HepG2 (cell line): ENCODE results near the gene NAB2. TPM values are rescaled to one million over a fixed set of nuclear protein-coding genes. Genes with fewer than 3 reads are reported as not detected.
A peak's percentile ranks its signal among the peaks of the same experiment; 100 is the strongest.

ENCODE experiments used
- EZH2 ChIP-seq: conservative IDR thresholded peaks from 2 replicates; pipeline ENCODE4 v1.6.1; 2012; ENCODE audit warnings: mild to moderate bottlenecking, low read depth, low read length, moderate library complexity
- FIP1L1 ChIP-seq: fragments of 200-400 bp; formaldehyde crosslinking; IDR thresholded peaks from 2 replicates; pipeline ENCODE4 v1.6.1; 2018; ENCODE audit warnings: low read depth, mild to moderate bottlenecking, low read length, moderate library complexity, borderline replicate concordance; ENCODE audit not compliant: insufficient read depth
- GTF2F1 ChIP-seq: fragments of 150-350 bp; IDR thresholded peaks from 2 replicates; pipeline ENCODE4 v1.6.1; 2014; ENCODE audit warnings: low read length
- HNF4G ChIP-seq, 2 experiments: sonication (generic) in 1 of 2; formaldehyde crosslinking in 1 of 2; IDR thresholded peaks; 2 replicates each; pipeline versions ENCODE4 v1.4.0 to v1.6.1; 2011 to 2020; ENCODE audit warnings: borderline replicate concordance in 2 of 2, low read depth in 2 of 2, mild to moderate bottlenecking in 2 of 2, low read length in 1 of 2, missing genetic modification reagents in 1 of 2, moderate library complexity in 1 of 2
- HNRNPL ChIP-seq: fragments of 200-400 bp; formaldehyde crosslinking; IDR thresholded peaks from 2 replicates; pipeline ENCODE4 v1.6.1; 2017; ENCODE audit warnings: mild to moderate bottlenecking, low read depth, low read length
- HNRNPLL ChIP-seq: fragments of 200-400 bp; formaldehyde crosslinking; IDR thresholded peaks from 2 replicates; pipeline ENCODE4 v1.6.1; 2017; ENCODE audit warnings: mild to moderate bottlenecking, low read depth, low read length; ENCODE audit not compliant: poor library complexity, severe bottlenecking
- ISX ChIP-seq: sonication (generic); formaldehyde crosslinking; conservative IDR thresholded peaks from 2 replicates; pipeline ENCODE4 v1.5.0; 2020; ENCODE audit warnings: missing genetic modification reagents
- KDM4B ChIP-seq: sonication (generic); formaldehyde crosslinking; IDR thresholded peaks from 2 replicates; pipeline ENCODE4 v1.4.0; 2020; ENCODE audit warnings: missing genetic modification reagents
- MED1 ChIP-seq: sonication (generic); formaldehyde crosslinking; IDR thresholded peaks from 2 replicates; pipeline ENCODE4 v1.4.0; 2020; ENCODE audit warnings: missing genetic modification reagents
- MTA1 ChIP-seq: sonication (generic); formaldehyde crosslinking; IDR thresholded peaks from 2 replicates; pipeline ENCODE4 v1.4.0; 2020; ENCODE audit warnings: missing genetic modification reagents, mild to moderate bottlenecking, borderline replicate concordance
- PHF21A ChIP-seq: sonication (generic); formaldehyde crosslinking; IDR thresholded peaks from 2 replicates; pipeline ENCODE4 v1.5.0; 2020; ENCODE audit warnings: mild to moderate bottlenecking, missing genetic modification reagents
- POLR2AphosphoS2 ChIP-seq: IDR thresholded peaks from 2 replicates; pipeline ENCODE4 v1.6.1; 2011; ENCODE audit warnings: low read depth, low read length, improper control_type of control experiment
- SAFB2 ChIP-seq: sonication (generic); formaldehyde crosslinking; IDR thresholded peaks from 2 replicates; pipeline ENCODE4 v1.5.1; 2020; ENCODE audit warnings: missing genetic modification reagents, low read depth, mild to moderate bottlenecking, borderline replicate concordance
- SMYD3 ChIP-seq: sonication (generic); formaldehyde crosslinking; IDR thresholded peaks from 2 replicates; pipeline ENCODE4 v1.8.1; 2023; ENCODE audit warnings: mild to moderate bottlenecking, missing genetic modification reagents
- TEAD2 ChIP-seq: sonication (generic); formaldehyde crosslinking; IDR thresholded peaks from 2 replicates; pipeline ENCODE4 v1.9.0; 2021; ENCODE audit warnings: missing genetic modification reagents
- ZBTB38 ChIP-seq: sonication (generic); formaldehyde crosslinking; IDR thresholded peaks from 2 replicates; pipeline ENCODE4 v1.5.1; 2020; ENCODE audit warnings: mild to moderate bottlenecking, missing genetic modification reagents
- ZNF205 ChIP-seq: IDR thresholded peaks from 2 replicates; pipeline ENCODE4 v1.6.1; 2018; ENCODE audit warnings: missing biosample characterization, missing genetic modification reagents
- ZNF34 ChIP-seq: sonication (generic); formaldehyde crosslinking; IDR thresholded peaks from 2 replicates; pipeline ENCODE4 v1.4.0; 2020; ENCODE audit warnings: mild to moderate bottlenecking, missing genetic modification reagents, borderline replicate concordance
- ZNF556 ChIP-seq: sonication (generic); formaldehyde crosslinking; IDR thresholded peaks from 2 replicates; pipeline ENCODE4 v1.4.0; 2020; ENCODE audit warnings: mild to moderate bottlenecking, missing genetic modification reagents, borderline replicate concordance
- ZNF614 ChIP-seq: IDR thresholded peaks from 2 replicates; pipeline ENCODE4 v1.6.1; 2018; ENCODE audit warnings: missing biosample characterization, missing genetic modification reagents, inconsistent platforms, borderline replicate concordance
- polyA plus RNA-seq, 8 experiments: library from polyadenylated mRNA; depleted of rRNA in 3 of 8; stranded (reverse) in 7 of 8; unstranded in 1 of 8; fragments of >200 nt; fragmentation: Illumina TruSeq in 4 of 8; extraction: Trizol in 4 of 8; gene quantifications; 2 replicates each; pipeline versions ENCODE4 v1.2.1 to v1.2.3, GENCODE V29; 2011 to 2016; ENCODE audit warnings: low read depth in 4 of 8, missing spikeins in 1 of 8, mixed read lengths in 1 of 8; ENCODE audit not compliant: insufficient read depth in 1 of 8
- total RNA-seq, 5 experiments: library from RNA; depleted of rRNA; stranded (reverse); fragments of >200 nt; fragmentation: Illumina TruSeq; extraction: Trizol; gene quantifications; 2 replicates each; pipeline ENCODE4 v1.2.3, GENCODE V29; 2016; ENCODE audit warnings: low read depth in 1 of 5
- TF ChIP-seq, protein P1 (sequence below): sonication (generic); formaldehyde crosslinking; IDR thresholded peaks from 2 replicates; pipeline ENCODE4 v1.8.0; 2022; ENCODE audit warnings: mild to moderate bottlenecking, missing genetic modification reagents, borderline replicate concordance
- TF ChIP-seq, protein P2 (sequence below): sonication (generic); formaldehyde crosslinking; IDR thresholded peaks from 2 replicates; pipeline ENCODE4 v1.4.0; 2020; ENCODE audit warnings: missing genetic modification reagents, low read depth, mild to moderate bottlenecking, borderline replicate concordance
- TF ChIP-seq, protein P3 (sequence below): IDR thresholded peaks from 2 replicates; pipeline ENCODE4 v1.6.1; 2016; ENCODE audit warnings: missing compliant biosample characterization, missing genetic modification reagents, borderline replicate concordance
- TF ChIP-seq, protein P4 (sequence below): sonication (generic); formaldehyde crosslinking; conservative IDR thresholded peaks from 2 replicates; pipeline ENCODE4 v1.8.0; 2022; ENCODE audit warnings: low read depth, missing genetic modification reagents
- TF ChIP-seq, protein P5 (sequence below): sonication (generic); formaldehyde crosslinking; IDR thresholded peaks from 2 replicates; pipeline ENCODE4 v1.5.0; 2020; ENCODE audit warnings: missing genetic modification reagents

Gene NAB2
- total and polyA plus RNA-seq, 2 of the 13 experiments (the other 11 are each of a cell fraction or from before 2014, with no cell fraction given) = 11.7 to 12.9 TPM

DNA sequence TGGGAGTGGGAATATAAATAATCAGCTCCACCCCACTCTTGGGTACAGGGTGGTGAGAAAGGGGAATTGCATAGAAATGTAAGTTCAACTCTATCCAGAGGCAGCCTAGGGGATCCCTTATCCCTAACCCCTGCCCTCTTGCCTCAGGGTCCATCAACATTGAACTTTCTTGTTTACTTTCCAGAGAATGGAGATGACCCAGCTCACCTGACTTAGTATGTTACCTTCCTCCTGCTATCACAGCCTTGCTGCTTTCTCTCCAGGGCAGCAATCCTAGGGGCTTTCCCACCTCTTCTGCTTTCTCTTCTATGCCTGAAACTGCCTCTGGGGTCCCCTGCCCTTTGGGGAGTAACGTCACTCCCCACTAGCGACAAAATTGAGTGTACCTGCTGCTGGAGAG, 42.0 kb downstream of the NAB2 start (continued):
- TF ChIP-seq, protein P1, sequence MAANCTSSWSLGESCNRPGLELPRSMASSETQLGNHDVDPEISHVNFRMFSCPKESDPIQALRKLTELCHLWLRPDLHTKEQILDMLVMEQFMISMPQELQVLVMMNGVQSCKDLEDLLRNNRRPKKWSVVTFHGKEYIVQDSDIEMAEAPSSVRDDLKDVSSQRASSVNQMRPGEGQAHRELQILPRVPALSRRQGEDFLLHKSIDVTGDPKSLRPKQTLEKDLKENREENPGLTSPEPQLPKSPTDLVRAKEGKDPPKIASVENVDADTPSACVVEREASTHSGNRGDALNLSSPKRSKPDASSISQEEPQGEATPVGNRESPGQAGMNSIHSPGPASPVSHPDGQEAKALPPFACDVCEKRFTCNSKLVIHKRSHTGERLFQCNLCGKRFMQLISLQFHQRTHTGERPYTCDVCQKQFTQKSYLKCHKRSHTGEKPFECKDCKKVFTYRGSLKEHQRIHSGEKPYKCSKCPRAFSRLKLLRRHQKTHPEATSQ (CRISPR knock-in tag) = no peak
- no peak for TF ChIP-seq ZNF556 (CRISPR knock-in tag)
- peak; percentile 68; the same call in 1 of the 2 replicates for TF ChIP-seq MED1
- TF ChIP-seq, protein P2, sequence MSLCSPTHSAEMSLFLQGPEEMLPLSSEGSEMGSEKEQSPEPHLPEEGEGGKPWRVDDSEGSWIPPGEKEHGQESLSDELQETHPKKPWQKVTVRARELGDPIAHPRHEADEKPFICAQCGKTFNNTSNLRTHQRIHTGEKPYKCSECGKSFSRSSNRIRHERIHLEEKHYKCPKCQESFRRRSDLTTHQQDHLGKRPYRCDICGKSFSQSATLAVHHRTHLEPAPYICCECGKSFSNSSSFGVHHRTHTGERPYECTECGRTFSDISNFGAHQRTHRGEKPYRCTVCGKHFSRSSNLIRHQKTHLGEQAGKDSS (CRISPR knock-in tag) = no peak
- TF ChIP-seq PHF21A = peak; percentile 80
- TF ChIP-seq HNF4G (IDR thresholded peaks at IDR 0.05; ENCODE audit: borderline replicate concordance, low read depth, low read length) = peak; percentile 89
- peak; percentile 39; the same call in 1 of the 2 replicates for TF ChIP-seq HNF4G (CRISPR knock-in tag; IDR thresholded peaks at IDR 0.05; ENCODE audit: borderline replicate concordance, low read depth)
- no peak for TF ChIP-seq POLR2AphosphoS2
- no peak for TF ChIP-seq TEAD2 (CRISPR knock-in tag)
- no peak for TF ChIP-seq ZNF34 (CRISPR knock-in tag)
- no peak for TF ChIP-seq MTA1 (CRISPR knock-in tag)
- TF ChIP-seq HNRNPL = no peak
- no peak for TF ChIP-seq SAFB2 (CRISPR knock-in tag)
- no peak for TF ChIP-seq HNRNPLL
- TF ChIP-seq, protein P3, sequence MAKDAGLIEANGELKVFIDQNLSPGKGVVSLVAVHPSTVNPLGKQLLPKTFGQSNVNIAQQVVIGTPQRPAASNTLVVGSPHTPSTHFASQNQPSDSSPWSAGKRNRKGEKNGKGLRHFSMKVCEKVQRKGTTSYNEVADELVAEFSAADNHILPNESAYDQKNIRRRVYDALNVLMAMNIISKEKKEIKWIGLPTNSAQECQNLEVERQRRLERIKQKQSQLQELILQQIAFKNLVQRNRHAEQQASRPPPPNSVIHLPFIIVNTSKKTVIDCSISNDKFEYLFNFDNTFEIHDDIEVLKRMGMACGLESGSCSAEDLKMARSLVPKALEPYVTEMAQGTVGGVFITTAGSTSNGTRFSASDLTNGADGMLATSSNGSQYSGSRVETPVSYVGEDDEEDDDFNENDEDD (CRISPR knock-in tag) = no peak
- TF ChIP-seq, protein P4, sequence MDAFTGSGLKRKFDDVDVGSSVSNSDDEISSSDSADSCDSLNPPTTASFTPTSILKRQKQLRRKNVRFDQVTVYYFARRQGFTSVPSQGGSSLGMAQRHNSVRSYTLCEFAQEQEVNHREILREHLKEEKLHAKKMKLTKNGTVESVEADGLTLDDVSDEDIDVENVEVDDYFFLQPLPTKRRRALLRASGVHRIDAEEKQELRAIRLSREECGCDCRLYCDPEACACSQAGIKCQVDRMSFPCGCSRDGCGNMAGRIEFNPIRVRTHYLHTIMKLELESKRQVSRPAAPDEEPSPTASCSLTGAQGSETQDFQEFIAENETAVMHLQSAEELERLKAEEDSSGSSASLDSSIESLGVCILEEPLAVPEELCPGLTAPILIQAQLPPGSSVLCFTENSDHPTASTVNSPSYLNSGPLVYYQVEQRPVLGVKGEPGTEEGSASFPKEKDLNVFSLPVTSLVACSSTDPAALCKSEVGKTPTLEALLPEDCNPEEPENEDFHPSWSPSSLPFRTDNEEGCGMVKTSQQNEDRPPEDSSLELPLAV (CRISPR knock-in tag) = no peak
- TF ChIP-seq ZNF614 (CRISPR knock-in tag) = peak; percentile 48; the same call in 1 of the 2 replicates
- TF ChIP-seq ISX (CRISPR knock-in tag) = no peak
- TF ChIP-seq SMYD3 (CRISPR knock-in tag) = no peak
- no peak for TF ChIP-seq FIP1L1
- no peak for TF ChIP-seq KDM4B
- TF ChIP-seq EZH2 = no peak
- no peak for TF ChIP-seq ZBTB38 (CRISPR knock-in tag)
- TF ChIP-seq, protein P5, sequence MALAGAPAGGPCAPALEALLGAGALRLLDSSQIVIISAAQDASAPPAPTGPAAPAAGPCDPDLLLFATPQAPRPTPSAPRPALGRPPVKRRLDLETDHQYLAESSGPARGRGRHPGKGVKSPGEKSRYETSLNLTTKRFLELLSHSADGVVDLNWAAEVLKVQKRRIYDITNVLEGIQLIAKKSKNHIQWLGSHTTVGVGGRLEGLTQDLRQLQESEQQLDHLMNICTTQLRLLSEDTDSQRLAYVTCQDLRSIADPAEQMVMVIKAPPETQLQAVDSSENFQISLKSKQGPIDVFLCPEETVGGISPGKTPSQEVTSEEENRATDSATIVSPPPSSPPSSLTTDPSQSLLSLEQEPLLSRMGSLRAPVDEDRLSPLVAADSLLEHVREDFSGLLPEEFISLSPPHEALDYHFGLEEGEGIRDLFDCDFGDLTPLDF (CRISPR knock-in tag) = no peak
- 0 out of 2 replicates have a peak, but pooled peaks have one; percentile 54 for TF ChIP-seq ZNF205 (CRISPR knock-in tag)
- TF ChIP-seq GTF2F1 = no peak
